GM18907 (cell line): ENCODE data around the gene PTK7.

Experiments used
- ATAC-seq: cut with Tn5 transposase; IDR thresholded peaks from one replicate; pipeline ENCODE4 v1.9.1; 2021; ENCODE audit warnings: mild to moderate bottlenecking, moderate library complexity; ENCODE audit not compliant: unreplicated experiment

Gene PTK7

DNA sequence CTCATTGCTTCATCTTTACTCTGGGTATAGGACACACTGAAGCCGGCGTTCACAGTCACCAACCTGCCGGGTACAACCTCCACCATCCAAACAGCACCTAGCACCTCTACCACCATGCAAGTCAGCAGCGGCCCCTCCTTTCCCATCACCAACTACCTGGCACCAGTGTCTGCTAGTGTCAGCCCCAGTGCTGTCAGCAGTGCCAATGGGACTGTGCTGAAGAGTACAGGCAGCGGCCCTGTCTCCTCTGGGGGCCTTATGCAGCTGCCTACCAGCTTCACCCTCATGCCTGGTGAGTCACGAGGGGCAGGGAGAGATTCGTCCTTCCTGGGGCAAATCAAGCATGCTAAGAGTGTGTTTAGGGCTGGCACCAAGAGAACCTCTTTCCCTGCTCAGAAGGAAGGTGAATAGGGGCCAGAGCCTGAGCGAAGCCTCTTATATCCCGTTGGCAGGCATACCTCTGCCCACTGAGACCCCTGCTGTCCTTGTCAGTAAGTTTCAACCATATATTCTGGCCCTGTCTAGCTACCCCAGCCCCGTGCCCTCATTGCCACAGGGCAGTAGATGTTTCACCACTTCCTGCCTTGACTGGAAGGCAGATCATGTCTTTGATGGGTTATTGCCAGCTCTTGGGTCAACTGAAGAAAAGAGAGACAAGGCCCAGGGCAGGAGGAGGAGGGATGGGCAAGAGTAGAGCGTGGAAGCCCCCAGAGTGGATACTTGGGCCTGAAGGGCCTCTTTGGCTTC lies 99.7 kb downstream of the PTK7 start:
- ATAC-seq, result no peak

DNA sequence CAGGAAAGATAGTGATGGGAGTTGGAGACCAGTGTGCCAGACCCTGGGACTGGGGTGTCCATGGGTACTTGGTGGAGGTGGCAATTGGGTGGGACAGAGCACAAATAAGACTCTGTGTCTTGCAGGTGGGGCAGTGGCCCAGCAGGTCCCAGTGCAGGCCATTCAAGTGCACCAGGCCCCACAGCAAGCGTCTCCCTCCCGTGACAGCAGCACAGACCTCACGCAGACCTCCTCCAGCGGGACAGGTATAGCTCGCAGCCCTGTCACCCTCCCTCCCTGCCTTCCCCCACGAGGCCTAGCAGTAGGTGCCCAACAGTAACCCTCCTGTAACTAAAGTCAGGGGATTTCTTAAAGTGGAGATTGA lies 100.3 kb downstream of the PTK7 start:
- no peak for ATAC-seq

DNA sequence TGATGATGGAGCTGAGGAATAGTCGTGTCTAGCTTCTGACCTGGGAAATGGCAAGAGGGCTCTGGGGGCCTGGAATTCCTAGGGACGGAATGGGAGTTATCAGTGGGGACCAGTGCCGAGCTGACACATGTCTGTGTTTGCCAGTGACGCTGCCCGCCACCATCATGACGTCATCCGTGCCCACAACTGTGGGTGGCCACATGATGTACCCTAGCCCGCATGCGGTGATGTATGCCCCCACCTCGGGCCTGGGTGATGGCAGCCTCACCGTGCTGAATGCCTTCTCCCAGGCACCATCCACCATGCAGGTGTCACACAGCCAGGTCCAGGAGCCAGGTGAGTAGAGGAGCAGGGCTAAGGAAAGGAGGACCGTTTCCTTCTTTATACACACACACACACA lies 102.0 kb downstream of the PTK7 start:
- no peak for ATAC-seq

DNA sequence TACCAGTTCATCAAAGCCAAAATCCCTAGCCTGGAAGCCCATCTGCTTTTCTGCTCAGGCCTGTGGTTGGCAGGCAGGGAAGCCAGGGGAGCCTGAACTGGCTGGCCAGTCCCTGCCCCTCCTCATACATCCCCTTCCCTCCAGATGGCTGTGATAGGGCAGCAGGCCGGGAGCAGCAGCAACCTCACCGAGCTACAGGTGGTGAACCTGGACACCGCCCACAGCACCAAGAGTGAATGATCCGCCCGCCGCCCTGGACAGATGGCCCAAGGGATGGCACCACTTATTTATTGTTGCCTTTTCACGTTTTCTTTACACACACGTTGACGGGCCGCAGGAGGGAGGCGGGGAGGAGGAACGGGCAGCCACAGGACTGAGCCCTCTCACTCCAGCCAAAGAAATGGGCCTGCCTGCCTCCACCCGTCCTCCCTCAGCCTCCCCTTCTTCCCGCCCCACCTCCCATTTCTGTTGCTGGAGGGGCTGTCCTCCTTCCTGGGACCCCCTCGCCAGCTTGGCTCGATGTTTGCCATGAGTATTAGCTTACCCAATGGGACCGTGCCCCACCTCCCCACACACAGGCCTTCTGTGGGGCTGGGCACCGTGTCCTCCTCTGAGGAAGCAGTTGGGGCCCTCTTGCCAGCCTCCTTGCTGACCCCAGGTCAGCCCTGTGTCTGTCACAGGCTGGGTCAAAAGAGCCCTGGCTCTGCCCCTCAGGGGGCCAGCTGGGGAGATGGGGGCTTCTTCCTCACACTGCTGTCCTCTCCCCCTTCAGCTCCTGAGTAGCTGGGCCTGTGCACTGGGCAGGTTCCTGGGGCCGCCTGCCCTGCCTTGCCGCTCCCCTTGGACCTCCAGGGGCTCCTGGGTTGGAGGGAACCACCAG lies 103.1 kb downstream of the PTK7 start:
- no peak for ATAC-seq

DNA sequence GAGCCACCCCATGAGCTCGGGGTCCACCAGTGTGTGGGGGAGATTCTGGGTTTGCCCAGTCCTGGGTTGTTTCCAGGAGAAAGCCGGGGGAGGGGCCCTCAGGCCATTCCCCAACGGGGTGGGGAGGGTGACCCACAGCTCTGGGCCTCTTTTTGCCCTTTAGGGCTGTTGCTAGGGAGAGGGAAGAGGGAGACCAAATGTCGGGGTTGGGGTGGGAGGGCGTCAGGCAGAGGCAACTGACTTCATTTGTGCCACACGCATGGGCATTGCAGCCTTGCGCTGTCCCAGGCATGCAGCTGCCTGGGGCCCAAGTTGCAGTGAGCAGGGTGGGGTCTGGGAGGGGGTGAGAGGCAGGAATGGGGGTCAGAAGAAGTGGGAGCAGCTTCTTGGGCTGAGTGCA lies 103.9 kb downstream of the PTK7 start:
- no peak for ATAC-seq

DNA sequence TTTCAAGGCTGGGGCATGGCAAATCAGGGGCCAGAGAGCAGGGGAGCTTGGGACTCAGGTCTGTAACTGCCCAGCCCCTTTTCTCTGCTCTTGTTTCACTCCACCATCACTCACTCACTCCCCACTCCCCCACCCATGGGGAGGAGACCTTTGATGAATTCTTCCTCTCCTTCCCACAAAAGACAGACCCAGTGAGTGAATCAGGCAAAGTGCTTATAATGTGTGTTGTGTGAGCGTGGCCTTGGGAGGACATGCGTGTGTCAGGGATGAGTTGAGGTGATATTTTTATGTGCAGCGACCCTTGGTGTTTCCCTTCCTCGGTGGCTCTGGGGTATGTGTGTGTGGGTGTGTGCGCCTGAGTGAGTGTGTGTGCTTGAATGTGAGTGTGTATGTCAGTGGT lies 104.9 kb downstream of the PTK7 start:
- no peak for ATAC-seq

DNA sequence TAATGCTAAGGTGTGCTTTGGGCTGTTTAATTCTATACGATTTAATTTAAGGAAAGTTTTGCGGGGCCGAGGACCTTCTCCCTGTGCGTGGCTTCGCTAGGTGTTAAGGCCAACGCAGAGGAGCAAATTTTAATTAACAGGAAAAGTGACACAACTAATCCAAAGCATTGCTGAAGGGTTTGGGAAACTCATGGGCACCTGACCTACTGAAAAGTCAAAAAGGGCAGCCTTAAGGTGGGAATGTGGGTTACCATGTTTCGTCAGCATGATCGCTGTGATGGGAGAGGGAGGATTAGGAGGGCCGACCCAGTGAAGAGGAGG lies 105.5 kb downstream of the PTK7 start:
- no peak for ATAC-seq

DNA sequence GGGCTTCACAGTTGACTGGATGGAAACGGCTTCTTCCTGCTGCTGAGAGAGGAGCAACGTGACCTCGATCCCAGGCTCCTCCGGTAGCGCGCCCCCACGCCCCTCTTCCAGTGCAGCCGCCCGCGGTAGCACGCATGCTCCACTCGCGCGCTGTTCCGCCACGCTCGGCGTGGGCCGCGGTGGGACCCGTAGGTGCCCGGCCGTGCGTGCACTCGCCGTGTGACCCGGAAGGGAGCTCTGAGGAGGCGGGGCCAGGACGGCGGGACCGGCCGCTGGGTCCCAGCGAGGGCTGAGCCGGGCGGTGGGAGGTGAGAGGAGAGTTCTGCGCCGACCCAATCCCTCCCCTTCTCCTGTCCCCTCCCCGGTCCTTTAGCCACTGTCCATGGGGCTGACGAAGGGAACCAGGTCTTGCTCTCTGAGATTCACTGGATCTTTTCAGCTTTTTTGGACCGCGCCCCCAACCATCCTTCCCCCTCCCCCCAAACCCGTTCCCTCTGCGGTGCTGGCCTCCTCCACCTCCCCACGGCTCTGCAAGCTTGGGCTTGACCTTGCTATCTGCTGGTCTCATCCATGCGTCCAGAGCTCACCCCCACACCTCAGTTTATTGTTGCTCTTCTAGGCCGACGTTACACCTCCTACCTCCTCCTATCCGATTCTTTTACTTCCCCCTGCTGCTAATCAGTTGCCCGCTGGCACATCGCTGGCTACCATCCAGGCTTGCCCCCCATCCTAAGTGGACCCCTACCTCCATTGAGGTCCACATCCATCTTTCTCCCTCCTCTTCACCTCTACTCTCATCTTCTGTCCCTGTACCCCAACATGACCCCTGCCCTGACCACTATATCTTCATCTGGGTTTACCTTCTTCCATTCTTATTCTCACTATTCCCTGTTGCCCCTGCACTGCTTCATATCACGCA lies 106.1 kb downstream of the PTK7 start, which contains the start of gene CUL9:
CUL9 (plus strand) TSS at position 255 of the 919 bp plus-strand sequence. CDS start 2,115 bp downstream, outside the sequence.
- peak; percentile 88 for ATAC-seq

DNA sequence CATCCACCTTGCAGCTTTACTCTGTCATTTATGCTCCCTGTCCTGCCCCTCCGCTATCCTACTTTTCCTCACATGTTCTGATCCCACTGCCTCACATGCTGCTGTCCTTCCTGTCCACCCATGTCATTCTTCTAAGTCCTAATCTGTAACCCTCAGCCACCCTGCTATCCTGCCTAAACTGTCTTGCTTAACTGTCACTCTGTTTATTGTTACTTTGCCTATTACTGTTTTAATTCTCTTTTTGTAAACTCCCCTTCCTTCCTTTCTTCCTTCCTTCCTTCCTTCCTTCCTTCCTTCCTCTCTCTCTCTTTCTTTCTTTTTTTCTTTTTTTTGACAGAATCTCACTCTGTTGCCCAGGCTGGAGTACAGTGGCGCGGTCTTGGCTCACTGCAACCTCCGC lies 107.3 kb downstream of the PTK7 start:
- no peak for ATAC-seq

DNA sequence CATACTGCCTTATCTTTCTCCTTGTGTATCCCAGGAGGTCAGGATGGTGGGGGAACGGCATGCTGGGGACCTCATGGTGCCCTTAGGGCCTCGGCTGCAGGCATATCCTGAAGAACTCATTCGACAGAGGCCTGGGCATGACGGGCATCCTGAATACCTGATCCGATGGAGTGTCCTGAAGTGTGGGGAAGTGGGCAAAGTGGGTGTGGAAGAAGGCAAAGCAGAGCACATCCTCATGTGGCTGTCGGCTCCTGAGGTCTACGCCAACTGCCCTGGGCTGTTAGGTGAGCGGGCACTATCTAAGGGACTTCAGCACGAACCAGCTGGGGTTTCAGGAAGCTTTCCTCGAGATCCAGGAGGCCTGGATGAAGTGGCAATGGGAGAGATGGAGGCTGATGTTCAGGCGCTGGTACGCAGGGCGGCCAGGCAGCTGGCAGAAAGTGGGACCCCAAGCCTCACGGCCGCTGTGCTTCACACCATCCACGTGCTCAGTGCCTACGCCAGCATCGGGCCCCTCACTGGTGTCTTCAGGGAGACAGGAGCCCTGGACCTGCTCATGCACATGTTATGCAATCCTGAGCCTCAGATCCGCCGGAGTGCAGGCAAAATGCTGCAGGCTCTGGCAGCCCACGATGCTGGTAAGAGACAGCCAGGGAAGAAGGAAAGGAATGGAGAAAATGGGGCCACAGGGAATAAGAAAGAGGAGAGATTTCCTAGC lies 108.3 kb downstream of the PTK7 start:
- ATAC-seq, result no peak

DNA sequence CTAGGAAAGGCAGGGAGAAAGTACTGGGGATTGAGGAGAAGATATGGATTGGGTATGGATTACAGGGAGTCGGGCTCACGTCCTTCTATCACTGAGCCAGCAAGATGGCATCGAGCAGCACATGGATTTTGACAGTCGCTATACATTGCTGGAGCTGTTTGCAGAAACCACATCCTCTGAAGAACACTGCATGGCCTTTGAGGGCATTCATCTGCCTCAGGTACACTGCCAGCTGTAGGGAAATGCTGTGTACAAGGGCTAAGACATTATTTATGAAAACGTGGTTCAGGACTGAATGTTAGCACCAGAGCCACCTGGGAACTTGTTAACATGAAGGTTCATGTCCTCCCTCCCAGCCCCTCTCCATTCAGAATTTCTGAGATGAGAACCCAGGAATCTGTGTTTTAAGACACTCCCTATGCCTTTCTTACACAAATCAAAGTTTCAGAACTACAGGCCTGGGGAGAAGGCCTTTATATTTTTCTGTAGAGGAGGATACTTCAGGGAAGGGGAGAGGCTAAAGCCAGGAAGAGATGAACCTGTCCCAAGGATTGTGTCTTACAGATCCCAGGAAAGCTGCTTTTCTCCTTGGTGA lies 109.4 kb downstream of the PTK7 start:
- no peak for ATAC-seq

DNA sequence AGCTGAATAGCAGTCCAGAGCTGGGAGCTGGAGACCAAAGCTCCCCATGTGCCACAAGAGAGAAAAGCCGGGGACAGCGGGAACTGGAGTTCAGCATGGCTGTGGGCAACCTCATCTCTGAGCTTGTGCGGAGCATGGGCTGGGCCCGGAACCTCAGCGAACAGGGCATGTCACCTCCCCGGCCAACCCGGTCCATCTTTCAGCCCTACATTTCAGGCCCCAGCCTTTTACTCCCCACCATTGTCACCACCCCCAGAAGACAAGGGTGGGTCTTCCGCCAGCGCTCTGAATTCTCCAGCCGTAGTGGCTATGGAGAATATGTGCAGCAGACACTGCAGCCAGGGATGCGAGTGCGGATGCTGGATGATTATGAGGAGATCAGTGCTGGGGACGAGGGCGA lies 109.9 kb downstream of the PTK7 start:
- no peak for ATAC-seq

DNA sequence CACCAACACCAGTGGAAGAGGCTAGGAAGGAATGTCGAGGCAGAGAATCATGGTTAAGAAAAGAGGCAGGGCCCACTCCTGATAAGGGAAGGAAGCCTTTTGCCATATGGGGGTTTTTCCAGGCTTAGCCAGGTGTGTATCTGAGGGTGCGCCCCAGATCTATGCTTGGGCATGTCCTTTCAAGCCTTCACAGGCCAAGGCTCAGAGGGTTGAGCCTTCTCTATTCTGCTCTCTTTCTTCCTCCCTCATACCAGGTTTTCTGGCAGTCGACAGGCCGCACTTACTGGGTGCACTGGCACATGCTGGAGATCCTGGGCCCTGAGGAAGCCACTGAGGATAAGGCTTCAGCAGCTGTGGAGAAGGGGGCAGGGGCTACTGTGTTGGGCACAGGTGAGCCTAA lies 110.6 kb downstream of the PTK7 start:
- no peak for ATAC-seq

DNA sequence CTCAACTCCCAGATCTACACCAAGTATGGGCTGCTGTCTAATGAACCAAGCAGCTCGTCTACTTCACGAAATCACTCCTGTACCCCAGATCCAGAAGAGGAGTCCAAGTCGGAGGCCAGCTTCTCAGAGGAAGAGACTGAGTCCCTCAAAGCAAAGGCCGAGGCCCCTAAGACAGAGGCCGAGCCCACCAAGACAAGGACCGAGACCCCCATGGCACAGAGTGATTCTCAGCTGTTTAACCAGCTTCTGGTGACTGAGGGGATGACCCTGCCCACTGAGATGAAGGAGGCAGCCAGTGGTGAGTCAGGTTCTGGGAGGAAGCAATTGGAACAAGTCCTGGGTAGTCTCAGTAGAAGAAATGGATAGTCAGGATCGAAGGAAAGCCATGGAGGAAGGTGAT lies 111.7 kb downstream of the PTK7 start:
- no peak for ATAC-seq

DNA sequence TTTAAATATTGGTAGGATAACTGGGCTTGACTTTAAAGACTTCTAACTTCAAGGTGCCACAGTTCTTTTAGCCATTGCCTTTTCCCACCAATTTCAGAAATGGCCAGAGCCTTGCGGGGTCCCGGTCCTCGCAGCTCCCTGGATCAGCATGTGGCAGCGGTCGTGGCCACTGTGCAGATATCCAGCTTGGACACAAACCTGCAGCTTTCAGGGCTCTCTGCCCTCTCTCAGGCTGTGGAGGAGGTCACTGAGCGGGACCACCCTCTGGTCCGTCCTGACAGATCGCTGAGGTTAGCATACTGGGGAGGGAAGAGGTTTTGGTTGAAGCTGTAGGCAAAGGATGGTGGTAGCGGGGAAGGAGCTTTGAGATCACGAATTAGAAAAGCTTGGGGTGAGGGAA lies 112.3 kb downstream of the PTK7 start:
- no peak for ATAC-seq

DNA sequence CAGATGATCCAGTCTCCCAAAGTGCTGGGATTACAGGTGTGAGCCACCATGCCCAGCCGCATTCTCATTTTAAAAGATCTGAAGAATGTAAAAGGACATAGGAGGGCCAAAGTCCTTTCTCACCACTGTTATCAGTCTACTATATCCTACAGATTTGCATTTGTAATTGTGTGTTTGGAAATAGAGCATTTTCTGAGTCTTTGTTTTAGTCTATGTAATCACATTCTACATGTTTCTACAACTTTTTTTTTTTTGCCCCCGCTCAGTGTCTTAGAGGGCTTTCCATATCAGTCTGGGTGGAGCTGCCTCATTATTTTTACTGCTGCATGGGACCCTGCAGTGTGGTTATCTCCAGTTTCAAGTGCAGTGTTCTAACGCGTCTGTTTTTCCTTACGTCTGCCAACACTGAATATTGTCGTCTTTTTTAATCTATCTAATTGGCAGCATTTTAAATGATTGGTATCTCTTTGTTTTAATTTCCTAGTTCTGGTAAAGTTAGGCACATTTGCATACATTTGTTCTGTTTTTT lies 113.7 kb downstream of the PTK7 start:
- ATAC-seq, result no peak

DNA sequence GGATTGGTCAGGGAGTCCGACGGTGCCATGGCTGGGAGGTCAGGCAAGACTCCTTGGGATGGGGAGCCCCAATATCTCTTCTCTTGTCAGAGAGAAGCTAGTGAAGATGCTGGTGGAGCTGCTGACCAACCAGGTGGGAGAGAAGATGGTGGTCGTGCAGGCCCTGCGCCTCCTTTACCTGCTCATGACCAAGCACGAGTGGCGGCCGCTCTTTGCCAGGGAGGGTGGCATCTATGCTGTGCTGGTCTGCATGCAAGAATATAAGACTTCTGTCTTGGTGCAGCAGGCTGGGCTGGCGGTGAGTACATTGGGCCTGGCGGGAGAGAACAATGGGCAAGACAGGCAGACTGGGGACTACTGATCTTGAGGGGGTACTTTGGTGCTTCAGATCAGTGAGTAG lies 116.8 kb downstream of the PTK7 start:
- no peak for ATAC-seq

DNA sequence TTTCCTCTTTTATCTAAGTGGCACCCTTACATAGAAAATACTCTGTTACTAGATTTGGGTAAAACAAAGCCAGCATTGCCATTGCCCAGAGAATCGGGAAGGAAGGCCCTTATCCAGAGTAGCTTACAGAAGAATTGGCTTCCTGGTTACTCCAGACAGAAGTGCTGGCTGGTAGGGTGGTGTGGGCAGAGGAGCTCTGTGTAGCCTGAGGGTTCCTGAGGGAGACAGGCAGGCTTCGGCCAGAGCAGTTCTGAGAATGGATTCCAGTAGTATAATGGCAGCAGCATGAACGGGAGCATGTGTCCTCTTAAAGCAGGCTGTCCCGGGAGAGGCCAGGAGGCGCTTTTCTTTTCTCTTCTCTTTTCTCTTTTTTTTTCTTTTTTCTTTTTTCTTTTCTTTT lies 117.8 kb downstream of the PTK7 start:
- no peak for ATAC-seq

DNA sequence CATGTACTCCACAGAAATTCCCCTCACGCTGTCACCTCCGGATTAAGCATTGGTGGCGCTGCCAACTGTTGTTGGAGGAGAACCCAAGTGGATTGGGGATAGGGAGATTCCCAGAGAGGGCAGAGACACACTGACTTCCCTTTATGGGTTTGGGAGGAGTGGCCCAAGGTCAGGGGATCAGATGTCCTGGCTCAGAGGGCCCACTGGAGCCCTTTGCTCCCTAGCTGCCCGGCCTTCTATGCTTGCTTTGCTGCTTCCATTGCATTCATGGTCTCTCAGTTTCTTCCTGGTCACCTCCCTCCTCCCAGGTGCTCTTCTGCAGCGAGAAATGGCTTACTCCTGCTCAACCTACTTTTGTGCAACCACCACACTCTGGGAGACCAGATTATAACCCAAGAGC lies 120.2 kb downstream of the PTK7 start:
- no peak for ATAC-seq

DNA sequence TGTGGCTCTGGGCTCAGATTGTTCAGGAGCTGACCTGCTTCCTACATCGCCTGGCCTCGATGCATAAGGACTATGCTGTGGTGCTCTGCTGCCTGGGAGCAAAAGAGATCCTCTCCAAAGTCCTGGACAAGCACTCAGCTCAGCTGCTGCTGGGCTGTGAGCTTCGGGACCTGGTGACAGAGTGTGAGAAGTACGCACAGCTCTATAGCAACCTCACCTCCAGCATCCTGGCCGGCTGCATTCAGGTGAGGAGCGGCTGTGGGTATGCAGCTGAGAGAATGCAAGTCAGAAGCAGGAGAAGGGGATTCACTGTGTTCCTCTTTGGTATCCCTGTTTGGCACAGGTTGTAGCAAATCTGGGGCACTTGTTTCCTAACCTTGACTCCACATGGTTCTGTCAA lies 123.8 kb downstream of the PTK7 start:
- no peak for ATAC-seq
